Esophagus muscularis mucosa (tissue), 4 donors: ENCODE data around the gene IL17C. TPM values are rescaled to one million over a fixed set of nuclear protein-coding genes. Genes with fewer than 3 reads are reported as not detected.
A peak's percentile ranks its signal among the peaks of the same experiment; 100 is the strongest.

Experiments
- DNase-seq: peaks from one replicate; pipeline ENCODE4 v3.0.0-alpha.2; 2017; ENCODE audit errors: extremely low spot score
- H3K27ac ChIP-seq, 4 donors: fragments of 200-600 bp; sonication (generic); replicated peaks in 1 of 4; 1 replicate in 3 of 4; 2 replicates in 1 of 4; pipeline ENCODE4 v1.5.1; 2016 to 2019; ENCODE audit warnings: mild to moderate bottlenecking in 1 of 4
- H3K27me3 ChIP-seq, 4 donors: fragments of 200-600 bp; sonication (generic); one replicate each; pipeline versions ENCODE4 v1.5.1 to v1.6.0; 2016 to 2019
- H3K36me3 ChIP-seq, 4 donors: fragments of 200-600 bp; sonication (generic); one replicate each; pipeline ENCODE4 v1.5.1; 2016 to 2019
- H3K4me1 ChIP-seq, 4 donors: fragments of 200-600 bp; sonication (generic); one replicate each; pipeline ENCODE4 v1.5.1; 2016 to 2019
- H3K4me3 ChIP-seq, 4 donors: fragments of 200-600 bp; sonication (generic); 1 replicate in 2 of 4; 2 replicates in 2 of 4; pipeline ENCODE4 v1.5.1; 2016 to 2019; ENCODE audit warnings: mild to moderate bottlenecking in 4 of 4, moderate library complexity in 1 of 4
- H3K9me3 ChIP-seq, 4 donors: fragments of 200-600 bp; sonication (generic); 1 replicate in 3 of 4; 2 replicates in 1 of 4; pipeline ENCODE4 v1.5.1; 2016 to 2019
- CTCF ChIP-seq, 3 experiments: fragments of 200-600 bp in 2 of 3; fragments of 450-650 bp in 1 of 3; sonication (generic) in 2 of 3; IDR thresholded peaks; one replicate each; pipeline ENCODE4 v1.5.1; 2017 to 2019; ENCODE audit warnings: antibody characterized with exemption in 3 of 3, mild to moderate bottlenecking in 2 of 3, moderate library complexity in 1 of 3
- EP300 ChIP-seq: sonication (generic); formaldehyde crosslinking; IDR thresholded peaks from one replicate; pipeline ENCODE4 v1.6.1; 2017; ENCODE audit warnings: antibody characterized with exemption
- POLR2A ChIP-seq: fragments of 450-650 bp; IDR thresholded peaks from one replicate; pipeline ENCODE4 v1.6.1; 2017; ENCODE audit warnings: antibody characterized with exemption, moderate library complexity, mild to moderate bottlenecking, low read depth
- POLR2AphosphoS5 ChIP-seq, 2 donors: sonication (generic); formaldehyde crosslinking; IDR thresholded peaks; one replicate each; pipeline ENCODE4 v1.6.1; 2017; ENCODE audit warnings: antibody characterized with exemption in 2 of 2
- WGBS: methylation state at CpG from one replicate; pipeline ENCODE4 v1.1.5; 2018; 5-methylcytosine and 5-hydroxymethylcytosine counted together
- intact Hi-C: fragments of 100-400 bp; cut with DNase I; formaldehyde crosslinking; loops from one replicate; pipeline ENCODE4 v1.15.1; 2023
- total RNA-seq, 4 donors: library from RNA; depleted of rRNA; stranded (reverse); fragments of >200 nt; gene quantifications; one replicate each; pipeline versions ENCODE4 v1.1.0 to v1.2.1, GENCODE V29; 2016

The IL17C gene
- total RNA-seq, 4 donors from 2014 or later = not detected

- no peak for DNase-seq
- TF ChIP-seq EP300 = no peak
- no peak for TF ChIP-seq POLR2AphosphoS5 (IDR thresholded peaks at IDR 0.05)
- TF ChIP-seq CTCF (IDR thresholded peaks at IDR 0.05) = no peak
- no peak for TF ChIP-seq POLR2A
- Histone ChIP-seq H3K4me1 (peaks cover 21 to 40% (median 30%) of the 10 kb centered on the region in 4 donors), H3K36me3 (peaks cover 26 to 65% (median 42%) of the 10 kb centered on the region in 4 donors), H3K4me3 (no peak overlapping the region), H3K27me3 (no peaks in the 10 kb centered on the region), H3K27ac (no peak overlapping the region), H3K9me3 (no peaks in the 10 kb centered on the region)
- 89% methylated on average over 3 of the region's 3 CpGs for WGBS
- intact Hi-C loops = no loop called here
Measured at GRCh38 chr16:88596483-88596882, 41.9 kb upstream of the IL17C start.

DNA sequence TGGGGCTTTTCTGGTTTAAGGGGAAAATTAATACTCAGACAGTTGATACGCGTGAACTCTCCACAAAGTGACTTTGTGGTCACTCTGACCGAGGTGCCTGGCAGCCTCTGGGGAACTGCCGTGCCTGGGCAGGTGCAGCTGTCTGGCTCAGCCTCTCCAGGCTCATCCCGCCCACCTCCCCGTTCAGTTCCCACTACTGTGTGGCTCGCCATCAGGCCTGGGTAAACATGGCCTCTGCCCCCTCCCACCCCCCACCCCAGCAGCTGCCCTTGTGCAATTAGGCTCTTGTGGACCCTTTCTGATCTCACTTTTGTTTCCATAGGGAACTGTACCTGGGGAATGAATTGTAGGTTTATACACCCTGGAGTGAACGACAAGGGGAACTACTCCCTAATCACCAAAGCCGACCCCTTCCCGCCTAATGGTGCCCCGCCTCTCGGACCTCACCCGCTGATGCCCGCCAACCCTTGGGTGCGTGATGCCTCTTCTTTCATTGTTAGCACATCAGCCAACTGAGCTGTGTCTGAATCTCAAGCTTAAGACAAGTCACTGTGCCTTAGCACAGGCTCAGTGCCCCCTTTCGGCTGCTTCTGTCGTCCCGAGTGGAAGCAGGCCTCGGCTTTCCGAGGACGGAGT, 40.4 kb upstream of the IL17C start:
- Histone ChIP-seq H3K36me3 (peaks cover 30 to 71% (median 52%) of the 10 kb centered on the region in 4 donors), H3K27ac (peak overlapping the region in 2 of 4 donors; percentile 54 to 59), H3K4me1 (peaks cover 21 to 40% (median 28%) of the 10 kb centered on the region in 4 donors)

DNA sequence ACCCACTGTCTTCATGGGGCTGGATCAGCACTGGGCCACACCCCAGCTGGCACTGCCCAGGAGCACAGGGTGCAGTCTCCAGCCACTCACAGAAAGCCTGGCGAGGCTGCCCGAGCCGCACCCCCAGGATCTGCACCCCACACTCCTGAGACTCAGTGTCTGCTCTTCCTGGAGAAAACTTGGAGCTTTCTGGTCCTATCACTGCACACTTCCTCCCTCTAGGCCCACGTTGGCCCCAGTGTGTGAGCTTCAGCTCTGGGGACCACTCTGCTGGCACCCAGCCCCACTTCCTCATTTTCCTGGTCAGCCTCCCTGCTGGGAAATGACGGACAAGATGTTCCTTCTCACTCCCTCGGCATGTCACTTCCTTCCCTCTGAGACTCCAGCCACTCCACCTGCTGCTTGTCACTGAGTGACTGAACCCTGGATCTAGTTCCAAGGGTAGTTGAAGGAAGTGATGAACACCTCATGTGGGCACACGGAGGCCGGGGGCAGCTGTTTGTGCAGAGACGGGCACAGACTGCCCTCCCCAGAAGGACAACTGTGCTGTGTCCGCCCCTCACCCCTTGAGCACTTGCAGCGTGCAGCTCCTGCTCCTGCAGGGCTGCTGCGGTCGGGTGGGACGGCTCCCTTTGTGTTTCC, 39.2 kb upstream of the IL17C start:
- H3K36me3 ChIP-seq = peaks cover 30 to 67% (median 54%) of the 10 kb centered on the region in 4 donors
- TF ChIP-seq POLR2AphosphoS5 (IDR thresholded peaks at IDR 0.05) (peak; percentile 72 to 73), EP300 (peak; percentile 65), CTCF (IDR thresholded peaks at IDR 0.05) (no peak), POLR2A (no peak)
- peak; percentile 92 for DNase-seq
- H3K4me1 ChIP-seq = peaks cover 21 to 37% (median 28%) of the 10 kb centered on the region in 4 donors
- peak overlapping the region; percentile 16 to 73 (median 65) for H3K27ac ChIP-seq
- H3K27me3 ChIP-seq = no peaks in the 10 kb centered on the region
- 67% methylated on average over 14 of the region's 14 CpGs for WGBS
- no peaks in the 10 kb centered on the region for H3K9me3 ChIP-seq
- no peak overlapping the region for H3K4me3 ChIP-seq
- intact Hi-C loops = no loop called here

More for the DNA sequence above, 40.4 kb upstream of the IL17C start:
- H3K27me3 ChIP-seq = no peaks in the 10 kb centered on the region
- H3K4me3 ChIP-seq = no peak overlapping the region
- intact Hi-C loops = no loop called here
- TF ChIP-seq POLR2AphosphoS5 (IDR thresholded peaks at IDR 0.05) = no peak
- no peak for TF ChIP-seq EP300
- TF ChIP-seq CTCF (IDR thresholded peaks at IDR 0.05) = no peak
- no peak for TF ChIP-seq POLR2A
- WGBS = 91% methylated on average over 21 of the region's 21 CpGs
- no peaks in the 10 kb centered on the region for H3K9me3 ChIP-seq
- DNase-seq = no peak

DNA sequence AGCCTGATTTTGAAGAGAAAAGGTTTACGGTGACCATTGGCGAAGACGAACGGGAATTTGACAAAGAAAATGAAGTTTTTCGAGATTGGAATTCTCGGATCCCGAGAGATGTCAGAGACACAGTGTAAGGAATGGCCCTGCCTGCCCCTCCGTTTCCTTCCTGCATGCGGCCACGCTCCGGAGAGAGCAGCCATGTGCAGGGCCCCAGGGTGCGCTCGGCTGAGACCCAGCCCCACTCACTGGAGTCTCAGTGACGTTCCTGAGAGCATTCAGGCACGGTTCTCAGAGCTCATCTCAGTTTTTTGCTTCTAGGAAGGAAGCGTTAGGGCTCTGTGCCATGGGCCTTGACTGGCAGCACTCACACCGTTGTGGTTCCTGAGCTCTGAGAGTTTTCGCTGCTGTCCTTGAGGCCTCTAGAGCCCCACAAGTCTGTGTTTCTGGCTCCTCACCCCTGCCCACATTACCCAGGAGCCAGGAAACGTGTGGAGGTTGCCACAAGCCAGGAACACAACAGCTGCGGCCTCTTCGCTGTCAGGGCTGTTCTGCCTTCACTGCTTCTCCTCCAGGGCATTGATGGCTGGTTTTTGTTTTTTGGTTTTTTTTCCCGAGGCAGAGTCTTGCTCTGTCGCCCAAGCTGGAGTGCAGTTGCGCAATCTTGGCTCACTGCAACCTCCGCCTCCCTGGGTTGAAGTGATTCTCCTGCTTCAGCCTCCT, 38.4 kb upstream of the IL17C start:
- no peak for DNase-seq
- Histone ChIP-seq H3K4me3 (no peak overlapping the region), H3K4me1 (peaks cover 21 to 32% (median 27%) of the 10 kb centered on the region in 4 donors), H3K9me3 (no peaks in the 10 kb centered on the region), H3K27ac (peak overlapping the region; percentile 16 to 73 (median 65)), H3K36me3 (peaks cover 30 to 72% (median 61%) of the 10 kb centered on the region in 4 donors), H3K27me3 (no peaks in the 10 kb centered on the region)
- intact Hi-C loops = no loop called here
- WGBS = 74% methylated on average over 25 of the region's 25 CpGs
- TF ChIP-seq POLR2AphosphoS5 (IDR thresholded peaks at IDR 0.05) (no peak), EP300 (no peak), CTCF (IDR thresholded peaks at IDR 0.05) (no peak), POLR2A (no peak)
